ENCODE data around the gene TAX1BP1. TPM values are rescaled to one million over a fixed set of nuclear protein-coding genes. Genes with fewer than 3 reads are reported as not detected.

Gene TAX1BP1
- total RNA-seq, 1 experiment from 2014 or later, result 190 TPM

DNA sequence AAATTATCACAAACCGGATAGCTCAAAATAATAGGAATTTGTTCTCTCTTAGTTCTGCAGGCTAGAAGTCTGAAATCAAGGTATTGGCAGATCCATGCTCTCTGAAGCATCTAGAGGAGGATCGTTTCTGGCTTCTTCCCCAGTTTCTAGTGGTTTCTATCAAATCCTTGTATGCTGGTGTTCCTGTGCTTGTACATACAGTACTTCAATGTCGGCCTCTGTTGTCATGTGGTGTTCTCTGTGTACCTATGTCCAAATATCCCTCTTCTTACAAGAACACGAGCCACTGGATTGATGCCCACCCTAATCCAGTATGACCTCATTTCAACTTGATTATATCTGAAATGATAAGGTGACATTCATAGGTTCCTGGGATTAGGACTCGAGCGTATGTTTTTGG, 9.8 kb upstream of the TAX1BP1 start:
- Mint-ChIP-seq H3K9me3 (ENCODE audit: low read depth, unreplicated experiment) (no peaks in the 10 kb centered on the region), H3K4me1 (ENCODE audit: low read depth, unreplicated experiment) (peaks cover 13% of the 10 kb centered on the region), H3K4me3 (ENCODE audit: low read depth, unreplicated experiment) (no peak overlapping the region), H3K27me3 (ENCODE audit: unreplicated experiment) (no peaks in the 10 kb centered on the region), H3K27ac (ENCODE audit: unreplicated experiment) (no peak overlapping the region), H3K36me3 (ENCODE audit: insufficient read depth, unreplicated experiment) (no peaks in the 10 kb centered on the region)
- no TSS peak for BruUV-seq (replicated peaks)
- CTCF ChIA-PET, result interaction anchor here (1.4 kb wide), 1 partner anchor 15 kb away, joined by 5 read pairs; no protein-coding TSS in a partner anchor
- no peak for DNase-seq
- TF ChIP-seq, protein P1, sequence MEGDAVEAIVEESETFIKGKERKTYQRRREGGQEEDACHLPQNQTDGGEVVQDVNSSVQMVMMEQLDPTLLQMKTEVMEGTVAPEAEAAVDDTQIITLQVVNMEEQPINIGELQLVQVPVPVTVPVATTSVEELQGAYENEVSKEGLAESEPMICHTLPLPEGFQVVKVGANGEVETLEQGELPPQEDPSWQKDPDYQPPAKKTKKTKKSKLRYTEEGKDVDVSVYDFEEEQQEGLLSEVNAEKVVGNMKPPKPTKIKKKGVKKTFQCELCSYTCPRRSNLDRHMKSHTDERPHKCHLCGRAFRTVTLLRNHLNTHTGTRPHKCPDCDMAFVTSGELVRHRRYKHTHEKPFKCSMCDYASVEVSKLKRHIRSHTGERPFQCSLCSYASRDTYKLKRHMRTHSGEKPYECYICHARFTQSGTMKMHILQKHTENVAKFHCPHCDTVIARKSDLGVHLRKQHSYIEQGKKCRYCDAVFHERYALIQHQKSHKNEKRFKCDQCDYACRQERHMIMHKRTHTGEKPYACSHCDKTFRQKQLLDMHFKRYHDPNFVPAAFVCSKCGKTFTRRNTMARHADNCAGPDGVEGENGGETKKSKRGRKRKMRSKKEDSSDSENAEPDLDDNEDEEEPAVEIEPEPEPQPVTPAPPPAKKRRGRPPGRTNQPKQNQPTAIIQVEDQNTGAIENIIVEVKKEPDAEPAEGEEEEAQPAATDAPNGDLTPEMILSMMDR (IDR thresholded peaks at IDR 0.05; ENCODE audit: unreplicated experiment), result no peak
- intact Hi-C loops (cut with micrococcal nuclease; ENCODE audit: unreplicated experiment), result no loop called here

DNA sequence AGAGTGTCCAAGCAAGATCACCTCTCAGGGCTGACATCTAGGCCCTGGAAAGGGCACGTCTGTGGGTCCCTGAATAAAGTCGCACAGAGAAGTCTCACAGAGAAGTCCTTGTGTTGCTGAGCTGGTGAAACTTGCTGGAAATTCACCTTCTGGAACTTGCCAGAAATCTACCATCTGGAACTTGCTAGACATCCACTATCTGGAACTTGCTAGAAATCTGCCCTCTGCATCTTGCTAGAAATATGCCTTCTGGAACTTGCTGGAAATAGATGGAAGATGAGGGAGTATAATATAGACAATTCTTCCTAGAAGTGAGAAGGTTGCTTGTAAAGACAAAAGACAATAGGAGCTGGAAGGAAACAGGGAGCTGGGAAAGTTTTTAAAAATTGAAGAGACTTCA, 5.4 kb upstream of the TAX1BP1 start:
- BruUV-seq (replicated peaks), result no TSS peak
- Mint-ChIP-seq H3K4me3 (ENCODE audit: low read depth, unreplicated experiment) (peak overlapping the region; percentile 48), H3K27ac (ENCODE audit: unreplicated experiment) (peak overlapping the region; percentile 82), H3K4me1 (ENCODE audit: low read depth, unreplicated experiment) (peaks cover 36% of the 10 kb centered on the region), H3K27me3 (ENCODE audit: unreplicated experiment) (no peaks in the 10 kb centered on the region), H3K36me3 (ENCODE audit: insufficient read depth, unreplicated experiment) (peaks cover 7% of the 10 kb centered on the region), H3K9me3 (ENCODE audit: low read depth, unreplicated experiment) (no peaks in the 10 kb centered on the region)
- CTCF ChIA-PET, result interaction anchor here (0.7 to 1.8 kb wide), 3 partner anchors 11 to 57 kb away, joined by 3 to 4 read pairs (median 3); no protein-coding TSS in a partner anchor
- no peak for DNase-seq
- intact Hi-C loops (cut with micrococcal nuclease; ENCODE audit: unreplicated experiment), result no loop called here
- TF ChIP-seq, protein P1 (IDR thresholded peaks at IDR 0.05; ENCODE audit: unreplicated experiment), result no peak

DNA sequence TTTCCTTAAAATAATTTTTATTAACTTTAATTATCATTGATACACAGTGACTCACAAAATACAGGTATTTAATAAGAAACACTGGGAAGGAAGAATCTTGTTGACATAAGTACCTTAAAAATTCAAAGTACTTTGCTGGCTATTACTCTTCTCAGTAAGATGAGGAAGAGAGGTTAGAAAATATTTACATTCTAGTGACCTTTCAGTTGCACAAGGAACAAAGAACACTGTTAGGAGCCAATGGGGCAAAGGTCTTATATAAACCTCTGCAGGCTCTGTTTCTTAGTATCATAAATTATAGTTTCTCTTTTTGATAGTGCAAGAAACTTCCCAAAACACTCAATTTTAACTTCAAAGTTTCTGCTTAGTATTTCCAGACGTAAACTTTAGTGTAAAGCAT, 4.8 kb upstream of the TAX1BP1 start:
- no peaks in the 10 kb centered on the region for H3K9me3 Mint-ChIP-seq (ENCODE audit: low read depth, unreplicated experiment)
- H3K36me3 Mint-ChIP-seq (ENCODE audit: insufficient read depth, unreplicated experiment), result peaks cover 13% of the 10 kb centered on the region
- CTCF ChIA-PET, result interaction anchor here (0.7 to 1.8 kb wide), 3 partner anchors 10 to 57 kb away, joined by 3 to 4 read pairs (median 3); no protein-coding TSS in a partner anchor
- H3K4me1 Mint-ChIP-seq (ENCODE audit: low read depth, unreplicated experiment), result peaks cover 36% of the 10 kb centered on the region
- TF ChIP-seq, protein P1 (IDR thresholded peaks at IDR 0.05; ENCODE audit: unreplicated experiment), result no peak
- no peak for DNase-seq
- H3K27ac Mint-ChIP-seq (ENCODE audit: unreplicated experiment), result peak overlapping the region; percentile 82
- peak overlapping the region; percentile 48 for H3K4me3 Mint-ChIP-seq (ENCODE audit: low read depth, unreplicated experiment)
- intact Hi-C loops (cut with micrococcal nuclease; ENCODE audit: unreplicated experiment), result no loop called here
- no peaks in the 10 kb centered on the region for H3K27me3 Mint-ChIP-seq (ENCODE audit: unreplicated experiment)
- BruUV-seq (replicated peaks), result no TSS peak

DNA sequence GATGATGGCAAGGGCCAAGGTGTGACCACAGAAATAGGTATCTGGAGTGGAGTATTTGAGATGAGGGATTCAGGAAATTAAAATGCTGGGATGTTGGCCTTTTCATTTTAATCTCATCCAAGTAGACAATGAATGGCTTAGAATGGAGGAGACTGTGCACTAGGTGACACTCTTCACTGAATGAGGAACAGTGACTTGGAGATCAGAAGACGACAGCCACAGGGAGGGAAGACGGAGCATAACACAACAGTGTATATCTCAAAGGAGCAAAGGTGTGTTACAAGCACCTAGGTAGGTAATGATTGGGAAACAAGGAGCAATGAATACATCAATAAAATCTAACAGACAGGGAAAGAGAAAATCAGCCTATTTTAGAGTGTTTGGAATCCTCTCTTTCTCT, 4.1 kb upstream of the TAX1BP1 start:
- H3K4me3 Mint-ChIP-seq (ENCODE audit: low read depth, unreplicated experiment), result peak overlapping the region; percentile 1
- intact Hi-C loops (cut with micrococcal nuclease; ENCODE audit: unreplicated experiment), result no loop called here
- no peak for DNase-seq
- peaks cover 36% of the 10 kb centered on the region for H3K4me1 Mint-ChIP-seq (ENCODE audit: low read depth, unreplicated experiment)
- H3K27me3 Mint-ChIP-seq (ENCODE audit: unreplicated experiment), result no peaks in the 10 kb centered on the region
- BruUV-seq (replicated peaks), result no TSS peak
- no peaks in the 10 kb centered on the region for H3K9me3 Mint-ChIP-seq (ENCODE audit: low read depth, unreplicated experiment)
- peaks cover 20% of the 10 kb centered on the region for H3K36me3 Mint-ChIP-seq (ENCODE audit: insufficient read depth, unreplicated experiment)
- H3K27ac Mint-ChIP-seq (ENCODE audit: unreplicated experiment), result peak overlapping the region; percentile 33
- TF ChIP-seq, protein P1 (IDR thresholded peaks at IDR 0.05; ENCODE audit: unreplicated experiment), result no peak
- CTCF ChIA-PET, result interaction anchor here (1.1 to 1.8 kb wide), 3 partner anchors 9 to 58 kb away, joined by 3 to 5 read pairs (median 4); no protein-coding TSS in a partner anchor
